Hepatocyte (in vitro differentiated cells): Measurements from ENCODE around the gene LTN1. TPM values are rescaled to one million over a fixed set of nuclear protein-coding genes. Genes with fewer than 3 reads are reported as not detected.

Experiments used
- DNase-seq: peaks from one replicate; pipeline ENCODE4 v3.0.0-alpha.2; 2016; ENCODE audit warnings: low spot score
- H2AFZ ChIP-seq: fragments of 200-600 bp; sonication (generic); 2 replicates; pipeline ENCODE4 v1.6.0; 2016; ENCODE audit warnings: antibody characterized with exemption, mild to moderate bottlenecking
- H3K27ac ChIP-seq: fragments of 200-600 bp; sonication (generic); 2 replicates; pipeline ENCODE4 v1.5.1; 2016; ENCODE audit warnings: mild to moderate bottlenecking
- H3K27me3 ChIP-seq: fragments of 200-600 bp; sonication (generic); 2 replicates; pipeline ENCODE4 v1.6.1; 2016
- H3K36me3 ChIP-seq: fragments of 200-600 bp; sonication (generic); replicated peaks from 2 replicates; pipeline ENCODE4 v1.5.1; 2016; ENCODE audit warnings: low read depth; ENCODE audit not compliant: insufficient read depth
- H3K4me1 ChIP-seq: fragments of 200-600 bp; sonication (generic); 2 replicates; pipeline ENCODE4 v1.5.1; 2016; ENCODE audit warnings: mild to moderate bottlenecking, moderate library complexity; ENCODE audit not compliant: insufficient read depth
- H3K4me2 ChIP-seq: fragments of 200-600 bp; sonication (generic); 2 replicates; pipeline ENCODE4 v1.6.0; 2016
- H3K4me3 ChIP-seq: fragments of 200-600 bp; sonication (generic); 2 replicates; pipeline ENCODE4 v1.5.1; 2016; ENCODE audit warnings: mild to moderate bottlenecking
- H3K79me2 ChIP-seq: fragments of 200-600 bp; sonication (generic); 2 replicates; pipeline ENCODE4 v1.6.0; 2017; ENCODE audit warnings: mild to moderate bottlenecking
- H3K9me2 ChIP-seq: fragments of 200-600 bp; sonication (generic); replicated peaks from 2 replicates; pipeline ENCODE4 v1.6.0; 2017; ENCODE audit warnings: mild to moderate bottlenecking; ENCODE audit not compliant: insufficient read depth
- H3K9me3 ChIP-seq: fragments of 200-600 bp; sonication (generic); 2 replicates; pipeline ENCODE4 v1.5.1; 2016; ENCODE audit warnings: low read depth, mild to moderate bottlenecking
- H4K20me1 ChIP-seq: fragments of 200-600 bp; sonication (generic); 2 replicates; pipeline ENCODE4 v1.6.0; 2016; ENCODE audit warnings: mild to moderate bottlenecking; ENCODE audit not compliant: insufficient read depth, poor library complexity, severe bottlenecking
- EZH2 ChIP-seq: fragments of 200-600 bp; sonication (generic); IDR thresholded peaks from 2 replicates; pipeline ENCODE4 v1.6.1; 2016; ENCODE audit warnings: antibody characterized with exemption, mild to moderate bottlenecking, borderline replicate concordance
- EZH2phosphoT487 ChIP-seq: fragments of 200-600 bp; sonication (generic); IDR thresholded peaks from one replicate; pipeline ENCODE4 v1.6.1; 2018; ENCODE audit warnings: antibody characterized with exemption, mild to moderate bottlenecking, low read depth, moderate library complexity; ENCODE audit not compliant: unreplicated experiment, severe bottlenecking
- WGBS: methylation state at CpG from one replicate; pipeline ENCODE4 v1.1.6; 2016; ENCODE audit warnings: low lambda C conversion rate; ENCODE audit errors: missing lambda C conversion rate; 5-methylcytosine and 5-hydroxymethylcytosine counted together
- polyA plus RNA-seq: library from polyadenylated mRNA; unstranded; fragments of >200 nt; fragmentation: Nextera tagmentation; extraction: Ambion mirVana; gene quantifications from 2 replicates; pipeline ENCODE4 v1.2.1, GENCODE V29; 2016
- total RNA-seq: library from RNA; depleted of rRNA; stranded (reverse); fragments of >200 nt; gene quantifications from 2 replicates; pipeline ENCODE4 v1.2.3, GENCODE V29; 2014
- TF ChIP-seq, protein P1 (sequence below): fragments of 200-600 bp; sonication (generic); IDR thresholded peaks from 2 replicates; pipeline ENCODE4 v1.5.1; 2016; ENCODE audit warnings: antibody characterized with exemption, mild to moderate bottlenecking; ENCODE audit not compliant: poor library complexity

The LTN1 gene
- total and polyA plus RNA-seq, 2 experiments from 2014 or later, result 9.7 to 35.8 TPM

DNA sequence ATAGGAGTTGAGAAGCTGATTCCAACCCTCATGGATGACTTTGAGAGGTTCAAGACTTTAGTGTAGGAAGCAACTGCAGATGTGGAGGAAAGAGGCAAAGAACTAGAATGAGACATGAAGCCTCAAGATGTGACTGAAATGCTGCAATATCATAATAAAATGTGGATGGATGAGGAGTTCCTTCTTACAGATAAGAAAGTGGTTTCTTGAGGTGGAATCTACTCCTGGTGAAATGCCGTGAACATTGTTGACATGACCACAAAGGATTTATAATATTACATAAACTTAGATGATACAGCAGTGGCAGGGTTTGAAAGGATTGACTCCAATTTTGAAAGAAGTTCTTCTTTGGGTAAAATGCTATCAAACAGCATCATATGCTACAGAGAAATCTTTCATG lies 28.8 kb downstream of the LTN1 start:
- H3K9me2 ChIP-seq, result no peaks in the 10 kb centered on the region
- WGBS, result 96% methylated on average over 1 of the region's 1 CpG
- H3K27me3 ChIP-seq, result no peaks in the 10 kb centered on the region
- no peak overlapping the region for H3K27ac ChIP-seq
- H3K4me2 ChIP-seq, result no peak overlapping the region
- H4K20me1 ChIP-seq, result no peaks in the 10 kb centered on the region
- DNase-seq, result no peak
- no peak overlapping the region for H3K4me3 ChIP-seq
- no peaks in the 10 kb centered on the region for H3K36me3 ChIP-seq
- H3K79me2 ChIP-seq, result no peaks in the 10 kb centered on the region
- H2AFZ ChIP-seq, result no peak overlapping the region
- TF ChIP-seq, protein P1, sequence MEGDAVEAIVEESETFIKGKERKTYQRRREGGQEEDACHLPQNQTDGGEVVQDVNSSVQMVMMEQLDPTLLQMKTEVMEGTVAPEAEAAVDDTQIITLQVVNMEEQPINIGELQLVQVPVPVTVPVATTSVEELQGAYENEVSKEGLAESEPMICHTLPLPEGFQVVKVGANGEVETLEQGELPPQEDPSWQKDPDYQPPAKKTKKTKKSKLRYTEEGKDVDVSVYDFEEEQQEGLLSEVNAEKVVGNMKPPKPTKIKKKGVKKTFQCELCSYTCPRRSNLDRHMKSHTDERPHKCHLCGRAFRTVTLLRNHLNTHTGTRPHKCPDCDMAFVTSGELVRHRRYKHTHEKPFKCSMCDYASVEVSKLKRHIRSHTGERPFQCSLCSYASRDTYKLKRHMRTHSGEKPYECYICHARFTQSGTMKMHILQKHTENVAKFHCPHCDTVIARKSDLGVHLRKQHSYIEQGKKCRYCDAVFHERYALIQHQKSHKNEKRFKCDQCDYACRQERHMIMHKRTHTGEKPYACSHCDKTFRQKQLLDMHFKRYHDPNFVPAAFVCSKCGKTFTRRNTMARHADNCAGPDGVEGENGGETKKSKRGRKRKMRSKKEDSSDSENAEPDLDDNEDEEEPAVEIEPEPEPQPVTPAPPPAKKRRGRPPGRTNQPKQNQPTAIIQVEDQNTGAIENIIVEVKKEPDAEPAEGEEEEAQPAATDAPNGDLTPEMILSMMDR, result no peak
- TF ChIP-seq EZH2phosphoT487 (no peak), EZH2 (no peak)
- no peaks in the 10 kb centered on the region for H3K4me1 ChIP-seq
- no peaks in the 10 kb centered on the region for H3K9me3 ChIP-seq

DNA sequence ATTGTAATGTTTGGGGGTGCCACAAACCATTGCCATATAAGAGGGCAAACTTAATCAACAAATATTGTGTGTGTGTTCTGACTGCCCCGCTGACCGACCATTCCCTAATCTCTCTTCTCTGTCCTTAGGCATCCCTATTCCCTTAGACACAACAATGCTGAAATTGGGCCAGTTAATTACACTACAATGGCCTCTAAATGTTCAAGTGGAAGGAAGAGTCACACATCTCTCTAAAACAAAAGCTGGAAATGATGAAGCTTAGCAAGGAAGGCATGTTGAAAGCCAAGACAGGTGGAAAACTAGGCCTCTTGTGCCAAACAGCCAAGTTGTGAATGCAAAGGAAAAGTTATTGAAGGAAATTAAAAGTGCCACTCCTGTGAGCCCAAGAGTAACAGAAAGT lies 30.2 kb downstream of the LTN1 start:
- WGBS, result 90% methylated on average over 2 of the region's 2 CpGs
- Histone ChIP-seq H3K9me3 (no peaks in the 10 kb centered on the region), H4K20me1 (no peaks in the 10 kb centered on the region), H3K27me3 (no peaks in the 10 kb centered on the region), H3K27ac (no peak overlapping the region), H2AFZ (no peak overlapping the region), H3K4me1 (no peaks in the 10 kb centered on the region), H3K36me3 (no peaks in the 10 kb centered on the region), H3K4me3 (no peak overlapping the region), H3K79me2 (no peaks in the 10 kb centered on the region), H3K4me2 (no peak overlapping the region), H3K9me2 (no peaks in the 10 kb centered on the region)
- TF ChIP-seq, protein P1, result no peak
- TF ChIP-seq EZH2 (no peak), EZH2phosphoT487 (no peak)
- DNase-seq, result no peak

DNA sequence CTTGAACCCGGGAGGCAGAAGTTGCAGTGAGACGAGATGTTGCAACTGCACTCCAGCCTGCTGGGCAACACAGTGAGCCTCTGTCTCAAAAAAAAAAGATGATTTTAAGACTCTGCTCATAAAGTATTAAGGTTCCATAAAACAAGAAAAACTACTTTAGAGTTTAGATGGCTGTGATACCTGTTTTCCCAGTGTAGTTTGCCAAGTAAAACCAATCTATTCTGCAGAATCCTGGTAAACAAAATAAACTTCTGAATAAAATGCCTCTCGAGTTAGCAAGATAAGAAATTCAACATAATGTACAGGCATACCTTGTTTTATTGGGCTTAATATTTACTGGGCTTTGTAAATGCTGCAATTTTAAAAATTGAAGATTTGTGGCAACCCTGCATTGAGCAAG lies 30.8 kb downstream of the LTN1 start:
- Histone ChIP-seq H3K79me2 (no peaks in the 10 kb centered on the region), H3K27me3 (no peaks in the 10 kb centered on the region), H3K36me3 (no peaks in the 10 kb centered on the region), H3K27ac (no peak overlapping the region), H3K4me1 (no peaks in the 10 kb centered on the region), H3K9me3 (no peaks in the 10 kb centered on the region), H3K4me2 (no peak overlapping the region), H4K20me1 (no peaks in the 10 kb centered on the region), H3K9me2 (no peaks in the 10 kb centered on the region), H3K4me3 (no peak overlapping the region), H2AFZ (no peak overlapping the region)
- no peak for TF ChIP-seq EZH2
- TF ChIP-seq EZH2phosphoT487, result no peak
- TF ChIP-seq, protein P1, result no peak
- WGBS, result 93% methylated on average over 3 of the region's 3 CpGs
- no peak for DNase-seq

DNA sequence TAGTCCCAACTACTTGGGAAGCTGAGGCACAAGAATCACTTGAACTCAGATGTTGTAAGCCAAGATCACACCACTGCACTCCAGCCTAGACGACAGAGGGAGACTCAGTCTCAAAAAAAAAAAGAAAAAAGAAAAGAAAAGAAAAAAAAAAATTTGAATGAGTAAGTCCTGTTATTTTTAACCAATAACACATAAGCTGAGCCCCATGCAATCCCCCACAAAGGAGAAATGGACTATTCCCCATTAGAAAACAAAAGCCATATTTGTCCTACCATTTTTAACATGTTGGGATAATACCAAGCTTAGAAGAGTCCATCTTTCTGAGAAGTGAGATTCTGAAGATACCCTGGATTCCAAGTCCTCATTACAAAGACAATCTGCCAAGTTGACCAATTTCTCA lies 32.4 kb downstream of the LTN1 start:
- Histone ChIP-seq H3K9me2 (no peaks in the 10 kb centered on the region), H3K27ac (no peak overlapping the region), H3K36me3 (no peaks in the 10 kb centered on the region), H4K20me1 (no peaks in the 10 kb centered on the region), H3K27me3 (no peaks in the 10 kb centered on the region), H3K4me3 (no peak overlapping the region), H3K79me2 (no peaks in the 10 kb centered on the region), H3K4me1 (no peaks in the 10 kb centered on the region), H3K9me3 (no peaks in the 10 kb centered on the region), H3K4me2 (no peak overlapping the region), H2AFZ (no peak overlapping the region)
- DNase-seq, result no peak
- no peak for TF ChIP-seq EZH2phosphoT487
- TF ChIP-seq, protein P1, result no peak
- TF ChIP-seq EZH2, result no peak
- 92% methylated on average over 1 of the region's 1 CpG for WGBS
